ENCODE results near the gene LGMN. TPM values are rescaled to one million over a fixed set of nuclear protein-coding genes. Genes with fewer than 3 reads are reported as not detected.

The LGMN gene
- total RNA-seq, 2 experiments from 2014 or later = 6.9 to 7.7 TPM

DNA sequence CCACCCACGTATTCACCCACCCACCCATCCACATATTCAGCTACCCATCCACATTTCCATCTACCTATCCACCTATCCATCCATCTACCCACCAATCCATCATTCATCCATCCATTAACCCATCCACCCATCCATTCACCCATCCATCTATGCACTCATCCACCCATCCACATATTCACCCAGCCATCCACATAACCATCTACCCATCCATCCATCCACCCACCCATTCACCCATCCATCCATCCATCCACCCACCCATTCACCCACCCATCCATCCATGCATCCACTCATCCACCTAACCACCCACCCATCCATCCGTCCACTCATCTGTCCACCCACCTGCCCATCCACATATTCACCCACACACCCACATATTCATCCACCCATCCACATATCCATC, 70.5 kb downstream of the LGMN start:
- H3K27me3 Mint-ChIP-seq (ENCODE audit: low read depth) = no peaks in the 10 kb centered on the region
- peaks cover 33% of the 10 kb centered on the region for H3K36me3 Mint-ChIP-seq (ENCODE audit: low read depth)
- no peak for DNase-seq
- no peaks in the 10 kb centered on the region for H3K9me3 Mint-ChIP-seq
- CTCF ChIA-PET = interaction anchor here (1.1 to 1.9 kb wide), 2 partner anchors 24 to 131 kb away, joined by 4 to 10 read pairs; no protein-coding TSS in a partner anchor
- H3K27ac Mint-ChIP-seq = no peak overlapping the region
- H3K4me1 Mint-ChIP-seq (ENCODE audit: low read depth) = peaks cover 46% of the 10 kb centered on the region
- H3K4me3 Mint-ChIP-seq = no peak overlapping the region
- intact Hi-C loops (cut with micrococcal nuclease) = loop anchor here (1.0 to 5.0 kb wide), 3 partner anchors 10 to 356 kb away; partner anchors contain the start of gene SLC24A4

DNA sequence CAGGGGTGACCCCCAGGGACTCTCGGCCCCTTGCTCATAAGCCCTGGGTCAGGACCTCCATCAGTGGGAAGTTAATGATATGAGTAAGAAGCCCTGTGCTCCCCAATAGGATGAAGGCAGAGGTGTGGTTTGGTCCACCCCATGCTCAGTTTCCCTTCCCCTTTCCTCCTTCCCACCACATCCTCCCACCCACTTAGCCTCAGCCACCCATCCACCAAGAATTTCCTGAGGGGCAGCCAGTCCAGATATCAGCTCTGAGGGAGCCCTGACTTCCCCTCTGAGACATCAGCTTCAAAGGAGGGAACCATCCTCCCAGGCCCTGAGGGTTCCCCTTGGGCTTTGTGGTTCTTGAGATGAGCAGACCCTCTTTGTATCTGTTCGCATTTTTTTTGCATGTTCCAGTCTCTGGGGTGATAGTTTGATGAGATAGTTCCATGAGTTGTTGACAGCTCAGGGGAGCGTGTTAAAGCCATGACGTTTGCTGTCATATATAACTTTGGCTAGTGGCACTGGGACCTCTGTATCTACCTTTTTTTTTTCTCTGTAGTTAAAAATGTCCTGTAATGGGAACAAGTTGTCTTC, 71.2 kb downstream of the LGMN start:
- Mint-ChIP-seq H3K4me3 (no peak overlapping the region), H3K9me3 (no peaks in the 10 kb centered on the region), H3K27ac (peak overlapping the region; percentile 39), H3K4me1 (ENCODE audit: low read depth) (peaks cover 47% of the 10 kb centered on the region), H3K36me3 (ENCODE audit: low read depth) (peaks cover 32% of the 10 kb centered on the region), H3K27me3 (ENCODE audit: low read depth) (no peaks in the 10 kb centered on the region)
- intact Hi-C loops (cut with micrococcal nuclease) = loop anchor here (1.0 to 5.0 kb wide), 3 partner anchors 9 to 355 kb away; partner anchors contain the start of gene SLC24A4
- CTCF ChIA-PET = interaction anchor here (0.7 to 1.9 kb wide), 4 partner anchors 24 to 550 kb away, joined by 3 to 10 read pairs (median 4); no protein-coding TSS in a partner anchor
- DNase-seq = peak; percentile 83

DNA sequence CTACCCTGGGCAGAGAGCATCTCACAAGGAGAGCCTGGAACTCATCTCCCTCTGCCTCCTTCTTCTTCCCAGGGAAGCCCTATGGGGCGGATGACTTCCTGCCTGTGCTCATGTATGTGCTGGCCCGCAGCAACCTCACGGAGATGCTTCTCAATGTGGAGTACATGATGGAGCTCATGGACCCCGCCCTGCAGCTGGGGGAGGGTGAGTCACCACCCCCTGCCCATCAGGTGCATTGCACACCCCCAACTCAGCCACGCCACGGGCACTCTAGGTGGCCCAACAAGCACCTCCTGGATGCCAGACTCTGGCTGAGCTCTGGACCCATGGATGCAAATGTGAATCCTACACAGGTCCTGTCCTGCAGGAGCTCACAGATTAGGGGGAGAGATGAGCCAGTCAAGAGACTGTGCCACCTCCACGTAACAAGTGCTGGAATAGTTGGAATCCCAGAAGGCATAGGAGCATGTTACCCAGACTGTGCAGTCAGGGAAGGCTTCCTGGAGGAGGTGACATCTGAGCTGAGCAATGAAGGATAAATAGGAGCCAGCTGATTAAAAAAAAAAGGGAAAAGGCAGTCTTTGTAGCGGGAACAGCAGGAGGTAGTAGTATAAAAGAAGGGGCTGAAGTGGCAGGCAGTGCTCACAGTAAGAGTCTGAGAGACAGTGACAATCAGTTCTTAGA, 71.9 kb downstream of the LGMN start:
- intact Hi-C loops (cut with micrococcal nuclease) = loop anchor here (1.0 to 5.0 kb wide), 3 partner anchors 8 to 354 kb away; partner anchors contain the start of gene SLC24A4
- Mint-ChIP-seq H3K4me3 (no peak overlapping the region), H3K4me1 (ENCODE audit: low read depth) (peaks cover 53% of the 10 kb centered on the region), H3K27ac (peak overlapping the region; percentile 54), H3K36me3 (ENCODE audit: low read depth) (peaks cover 32% of the 10 kb centered on the region), H3K27me3 (ENCODE audit: low read depth) (no peaks in the 10 kb centered on the region), H3K9me3 (no peaks in the 10 kb centered on the region)
- DNase-seq = peak; percentile 5
- CTCF ChIA-PET = interaction anchor here (0.9 to 1.9 kb wide), 3 partner anchors 23 to 130 kb away, joined by 4 to 10 read pairs (median 4); no protein-coding TSS in a partner anchor

- DNase-seq = peak; percentile 7
- H3K27ac Mint-ChIP-seq = no peak overlapping the region
- no peak overlapping the region for H3K4me3 Mint-ChIP-seq
- no peaks in the 10 kb centered on the region for H3K27me3 Mint-ChIP-seq (ENCODE audit: low read depth)
- H3K4me1 Mint-ChIP-seq (ENCODE audit: low read depth) = peaks cover 51% of the 10 kb centered on the region
- peaks cover 30% of the 10 kb centered on the region for H3K36me3 Mint-ChIP-seq (ENCODE audit: low read depth)
- CTCF ChIA-PET = interaction anchor here (1.9 kb wide), 1 partner anchor 22 kb away, joined by 10 read pairs; no protein-coding TSS in a partner anchor
- intact Hi-C loops (cut with micrococcal nuclease) = loop anchor here (5.0 kb wide), 1 partner anchor 354 kb away; the partner anchor contains the start of gene SLC24A4
- H3K9me3 Mint-ChIP-seq = no peaks in the 10 kb centered on the region
Measured at GRCh38 chr14:92675976-92676375, 72.5 kb downstream of the LGMN start.

DNA sequence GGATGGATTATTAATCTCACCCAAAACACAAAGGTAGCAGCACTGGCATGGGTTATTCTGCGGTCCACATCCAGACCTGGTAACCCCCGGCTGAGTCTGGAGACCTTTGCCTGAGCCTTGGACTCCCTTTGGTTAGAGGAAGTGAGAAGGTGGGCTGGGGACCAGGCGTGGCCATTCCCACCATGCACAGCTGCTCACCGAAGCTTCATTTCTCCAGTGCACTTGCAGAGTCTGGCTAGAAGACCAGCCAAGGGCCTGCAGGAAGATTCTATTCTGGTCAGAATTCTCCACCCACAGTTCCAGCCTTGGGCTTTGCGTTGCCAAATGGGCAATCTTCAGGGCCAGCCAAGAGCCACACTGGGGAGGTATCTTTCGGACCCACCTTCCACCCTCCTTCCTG, 73.0 kb downstream of the LGMN start:
- CTCF ChIA-PET = interaction anchor here (0.9 to 1.6 kb wide), 2 partner anchors 12 to 24 kb away, joined by 3 to 9 read pairs; no protein-coding TSS in a partner anchor
- Mint-ChIP-seq H3K4me1 (ENCODE audit: low read depth) (peaks cover 52% of the 10 kb centered on the region), H3K4me3 (no peak overlapping the region), H3K9me3 (no peaks in the 10 kb centered on the region), H3K27me3 (ENCODE audit: low read depth) (no peaks in the 10 kb centered on the region), H3K36me3 (ENCODE audit: low read depth) (peaks cover 31% of the 10 kb centered on the region), H3K27ac (no peak overlapping the region)
- intact Hi-C loops (cut with micrococcal nuclease) = loop anchor here (5.0 kb wide), 1 partner anchor 353 kb away; the partner anchor contains the start of gene SLC24A4
- DNase-seq = no peak

DNA sequence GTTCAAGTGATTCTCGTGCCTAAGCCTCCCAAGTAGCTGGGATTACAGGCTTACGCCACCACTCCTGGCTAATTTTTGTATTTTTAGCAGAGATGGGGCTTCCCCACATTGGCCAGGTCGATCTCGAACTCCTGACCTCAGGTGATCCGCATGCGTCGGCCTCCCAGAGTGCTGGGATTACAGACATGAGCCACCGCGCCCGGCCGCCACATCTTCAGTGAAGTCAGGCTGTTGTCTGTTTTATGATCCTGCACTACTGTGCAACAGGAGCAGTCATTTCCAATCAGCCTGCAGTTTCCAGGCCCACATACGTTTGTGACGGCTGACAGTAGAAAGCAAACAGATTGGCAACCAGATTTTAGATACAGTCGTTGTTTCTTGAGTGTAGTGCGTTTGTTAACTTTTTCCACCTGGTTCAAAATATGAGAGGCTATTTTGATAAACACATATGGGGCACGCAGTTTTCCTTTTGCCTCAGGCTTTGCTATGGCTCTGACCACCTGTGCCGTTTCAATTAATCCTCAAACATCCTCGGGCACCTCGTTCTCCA, 74.8 kb downstream of the LGMN start:
- no peak for DNase-seq
- H3K27ac Mint-ChIP-seq = no peak overlapping the region
- no peaks in the 10 kb centered on the region for H3K27me3 Mint-ChIP-seq (ENCODE audit: low read depth)
- CTCF ChIA-PET = interaction anchor here (1.0 to 1.6 kb wide), 2 partner anchors 13 to 21 kb away, joined by 6 to 9 read pairs; no protein-coding TSS in a partner anchor
- no peaks in the 10 kb centered on the region for H3K9me3 Mint-ChIP-seq
- peaks cover 25% of the 10 kb centered on the region for H3K36me3 Mint-ChIP-seq (ENCODE audit: low read depth)
- H3K4me1 Mint-ChIP-seq (ENCODE audit: low read depth) = peaks cover 67% of the 10 kb centered on the region
- intact Hi-C loops (cut with micrococcal nuclease) = no loop called here
- H3K4me3 Mint-ChIP-seq = no peak overlapping the region

DNA sequence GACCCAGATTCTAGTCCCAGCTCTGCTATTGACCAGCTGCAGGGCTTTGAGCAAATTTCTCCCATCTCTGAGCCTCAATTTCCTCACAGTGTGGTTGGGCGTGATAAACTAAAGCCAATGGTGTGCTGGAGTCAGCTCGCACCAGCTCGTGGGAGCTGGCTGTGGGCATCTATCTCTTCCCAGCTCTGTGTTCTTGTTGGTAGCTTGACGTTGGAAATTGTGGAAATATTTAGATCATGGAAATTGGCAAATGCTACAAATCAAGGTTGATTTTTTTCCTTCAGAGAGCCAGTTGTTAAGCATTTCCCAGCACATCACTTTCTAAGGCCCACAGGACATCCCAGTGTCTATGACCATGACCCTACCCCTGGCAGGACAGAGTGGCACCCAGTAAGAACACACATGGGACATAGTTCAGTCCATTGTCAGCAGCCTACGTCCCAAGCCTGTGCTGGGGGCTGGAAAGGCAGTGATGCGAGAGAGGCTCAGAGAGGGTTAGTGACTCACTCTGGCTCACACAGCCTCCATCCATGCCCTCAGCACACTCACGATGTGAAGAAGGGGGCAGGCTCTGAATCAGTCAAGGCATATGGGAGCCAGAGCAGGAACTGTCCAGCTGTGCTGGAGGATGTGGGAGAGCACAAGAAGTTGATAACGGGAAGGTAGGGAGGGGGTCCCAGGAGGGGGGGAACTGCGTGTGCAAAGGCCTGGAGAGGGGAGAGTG, 77.6 kb downstream of the LGMN start:
- Mint-ChIP-seq H3K27ac (no peak overlapping the region), H3K4me1 (ENCODE audit: low read depth) (peaks cover 73% of the 10 kb centered on the region), H3K9me3 (no peaks in the 10 kb centered on the region), H3K27me3 (ENCODE audit: low read depth) (no peaks in the 10 kb centered on the region), H3K4me3 (no peak overlapping the region), H3K36me3 (ENCODE audit: low read depth) (peaks cover 20% of the 10 kb centered on the region)
- intact Hi-C loops (cut with micrococcal nuclease) = no loop called here
- no peak for DNase-seq
- CTCF ChIA-PET = interaction anchor here (0.7 to 1.5 kb wide), 8 partner anchors 10 to 121 kb away, joined by 3 to 8 read pairs (median 4); no protein-coding TSS in a partner anchor

- Mint-ChIP-seq H3K27me3 (ENCODE audit: low read depth) (no peaks in the 10 kb centered on the region), H3K27ac (peak overlapping the region; percentile 78), H3K4me1 (ENCODE audit: low read depth) (peaks cover 73% of the 10 kb centered on the region), H3K36me3 (ENCODE audit: low read depth) (peaks cover 24% of the 10 kb centered on the region), H3K4me3 (no peak overlapping the region), H3K9me3 (no peaks in the 10 kb centered on the region)
- CTCF ChIA-PET = interaction anchor here (0.7 to 1.5 kb wide), 8 partner anchors 11 to 121 kb away, joined by 3 to 8 read pairs (median 4); no protein-coding TSS in a partner anchor
- peak; percentile 57 for DNase-seq
- intact Hi-C loops (cut with micrococcal nuclease) = no loop called here
Measured at GRCh38 chr14:92670160-92670559, 78.3 kb downstream of the LGMN start.

GRCh38 chr14:92668276-92668973, 80.0 kb downstream of the LGMN start:
- CTCF ChIA-PET = interaction anchor here (1.0 to 1.7 kb wide), 3 partner anchors 12 to 55 kb away, joined by 3 to 14 read pairs (median 5); no protein-coding TSS in a partner anchor
- DNase-seq = no peak
- H3K27ac Mint-ChIP-seq = peak overlapping the region; percentile 79
- H3K27me3 Mint-ChIP-seq (ENCODE audit: low read depth) = no peaks in the 10 kb centered on the region
- H3K36me3 Mint-ChIP-seq (ENCODE audit: low read depth) = peaks cover 26% of the 10 kb centered on the region
- peaks cover 77% of the 10 kb centered on the region for H3K4me1 Mint-ChIP-seq (ENCODE audit: low read depth)
- no peak overlapping the region for H3K4me3 Mint-ChIP-seq
- no peaks in the 10 kb centered on the region for H3K9me3 Mint-ChIP-seq
- intact Hi-C loops (cut with micrococcal nuclease) = loop anchor here (1.0 kb wide), 3 partner anchors 9 to 17 kb away; no protein-coding TSS in a partner anchor

DNA sequence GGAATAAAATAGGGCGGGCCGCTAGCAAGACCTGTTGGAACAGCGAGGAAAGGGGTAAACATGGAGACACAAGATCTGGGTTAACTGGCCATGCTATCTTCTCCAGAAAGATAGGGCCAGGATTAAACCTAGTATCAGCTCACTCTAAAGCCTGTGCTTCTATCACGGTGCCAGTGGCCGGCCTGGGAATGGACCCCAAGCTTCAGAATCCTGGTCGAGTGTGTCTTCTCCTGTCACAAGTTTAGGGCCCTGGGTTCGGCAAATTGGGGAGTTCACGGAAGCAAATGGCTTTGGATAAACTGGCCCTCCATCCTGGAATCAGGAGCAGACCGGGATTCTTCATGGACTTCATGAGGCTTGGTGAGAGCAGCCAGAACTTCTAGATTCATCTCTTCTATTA, 82.2 kb downstream of the LGMN start:
- DNase-seq = no peak
- no peak overlapping the region for H3K4me3 Mint-ChIP-seq
- H3K27me3 Mint-ChIP-seq (ENCODE audit: low read depth) = no peaks in the 10 kb centered on the region
- CTCF ChIA-PET = interaction anchor here (0.8 to 0.9 kb wide), 2 partner anchors 12 to 14 kb away, joined by 3 to 4 read pairs; no protein-coding TSS in a partner anchor
- peaks cover 86% of the 10 kb centered on the region for H3K4me1 Mint-ChIP-seq (ENCODE audit: low read depth)
- H3K36me3 Mint-ChIP-seq (ENCODE audit: low read depth) = peaks cover 44% of the 10 kb centered on the region
- H3K27ac Mint-ChIP-seq = peak overlapping the region; percentile 79
- H3K9me3 Mint-ChIP-seq = no peaks in the 10 kb centered on the region
- intact Hi-C loops (cut with micrococcal nuclease) = no loop called here

- no peaks in the 10 kb centered on the region for H3K27me3 Mint-ChIP-seq (ENCODE audit: low read depth)
- intact Hi-C loops (cut with micrococcal nuclease) = no loop called here
- H3K27ac Mint-ChIP-seq = peak overlapping the region; percentile 79
- H3K9me3 Mint-ChIP-seq = no peaks in the 10 kb centered on the region
- H3K36me3 Mint-ChIP-seq (ENCODE audit: low read depth) = peaks cover 48% of the 10 kb centered on the region
- peaks cover 80% of the 10 kb centered on the region for H3K4me1 Mint-ChIP-seq (ENCODE audit: low read depth)
- no peak for DNase-seq
- CTCF ChIA-PET = interaction anchor here (0.8 kb wide), 1 partner anchor 12 kb away, joined by 3 read pairs; no protein-coding TSS in a partner anchor
- H3K4me3 Mint-ChIP-seq = peak overlapping the region; percentile 18
Measured at GRCh38 chr14:92665661-92666110, 82.7 kb downstream of the LGMN start.
